AG10803 (cell line): ENCODE results near the gene LSS.
A peak's percentile ranks its signal among the peaks of the same experiment; 100 is the strongest.
"Not testable (repeated sequence)": the region's sequence is repeated elsewhere in the genome, so short reads cannot be mapped to it uniquely, and the experiment has no call there.

Experiments
- DNase-seq: peaks from one replicate; pipeline ENCODE4 v3.0.0; 2010; ENCODE audit warnings: low read depth
- H3K4me3 ChIP-seq: 2 replicates; pipeline ENCODE4 v1.5.1; 2011; ENCODE audit warnings: mild to moderate bottlenecking, low read length, control low read depth
- CTCF ChIP-seq: conservative IDR thresholded peaks from 2 replicates; pipeline ENCODE4 v1.5.1; 2011; ENCODE audit warnings: mild to moderate bottlenecking, low read length, control low read depth, inconsistent platforms

Gene LSS

DNA sequence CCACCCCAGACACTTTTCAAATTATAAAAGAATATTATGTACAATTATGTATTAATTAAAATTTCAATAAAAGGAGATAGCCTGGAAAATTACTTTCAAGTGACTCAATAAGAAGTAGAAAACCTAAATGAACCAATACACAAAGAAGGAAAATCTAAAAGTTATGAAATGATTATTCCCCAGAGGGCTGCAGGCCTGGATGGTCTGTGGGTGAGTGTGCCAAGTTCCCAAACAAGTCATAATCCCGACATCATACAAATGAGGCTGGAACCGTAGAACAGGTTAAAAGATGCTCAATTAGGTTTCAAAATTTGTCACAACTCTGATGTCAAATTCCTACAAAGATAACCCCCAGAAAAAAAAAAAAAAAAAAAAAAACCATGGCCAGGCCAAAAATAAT, 57.0 kb downstream of the LSS start:
- no peak overlapping the region for H3K4me3 ChIP-seq
- peak; percentile 38 for DNase-seq
- no peak for TF ChIP-seq CTCF

DNA sequence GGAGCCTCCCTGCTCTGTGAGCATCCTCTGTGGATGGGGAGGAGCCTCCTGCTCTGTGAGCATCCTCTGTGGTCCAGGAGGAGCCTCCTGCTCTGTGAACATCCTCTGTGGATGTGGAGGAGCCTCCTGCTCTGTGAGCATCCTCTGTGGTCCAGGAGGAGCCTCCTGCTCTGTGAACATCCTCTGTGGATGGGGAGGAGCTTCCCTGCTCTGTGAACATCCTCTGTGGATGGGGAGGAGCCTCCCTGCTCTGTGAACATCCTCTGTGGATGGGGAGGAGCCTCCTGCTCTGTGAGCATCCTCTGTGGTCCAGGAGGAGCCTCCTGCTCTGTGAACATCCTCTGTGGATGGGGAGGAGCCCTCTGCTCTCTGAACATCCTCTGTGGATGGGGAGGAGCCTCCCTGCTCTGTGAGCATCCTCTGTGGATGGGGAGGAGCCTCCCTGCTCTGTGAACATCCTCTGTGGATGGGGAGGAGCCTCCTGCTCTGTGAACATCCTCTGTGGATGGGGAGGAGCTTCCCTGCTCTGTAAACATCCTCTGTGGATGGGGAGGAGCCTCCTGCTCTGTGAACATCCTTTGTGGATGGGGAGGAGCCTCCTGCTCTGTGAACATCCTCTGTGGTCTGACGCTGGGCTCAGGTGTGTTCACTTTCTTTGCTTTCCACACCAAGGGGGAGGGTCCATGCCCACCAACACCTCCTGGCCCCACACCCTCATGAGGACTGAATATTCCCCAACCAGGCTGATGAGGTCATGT, 58.0 kb downstream of the LSS start:
- H3K4me3 ChIP-seq, DNase-seq: not testable (repeated sequence)

GRCh38 chr21:46168659-46169386, 59.8 kb downstream of the LSS start:
- DNase-seq = no peak
- H3K4me3 ChIP-seq = no peak overlapping the region
- no peak for TF ChIP-seq CTCF

DNA sequence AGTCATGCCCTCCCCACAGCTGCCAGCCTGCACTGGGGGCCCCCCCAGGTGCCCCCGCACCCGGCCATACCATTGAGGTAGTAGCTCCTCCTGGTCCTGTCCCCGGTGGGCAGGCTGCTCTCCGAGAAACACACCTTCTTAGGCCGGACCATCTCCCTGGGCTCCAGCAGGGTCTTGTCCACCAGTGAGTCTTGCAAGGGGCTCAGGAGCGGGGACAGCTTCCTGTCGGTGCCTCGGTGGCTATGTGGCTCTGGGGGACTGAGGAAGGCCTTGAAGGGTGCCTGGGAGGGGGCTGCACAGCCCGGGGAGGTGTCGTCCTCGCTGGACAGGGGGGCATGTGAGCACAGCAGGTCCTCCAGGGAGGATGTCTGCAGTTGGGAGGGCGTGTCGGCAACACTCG, 60.3 kb downstream of the LSS start:
- H3K4me3 ChIP-seq = no peak overlapping the region
- DNase-seq = no peak
- no peak for TF ChIP-seq CTCF

- no peak for TF ChIP-seq CTCF
- H3K4me3 ChIP-seq = no peak overlapping the region
- no peak for DNase-seq
These were observed 63.5 kb downstream of the LSS start for GRCh38 chr21:46165098-46165497.

GRCh38 chr21:46163380-46163779, 65.2 kb downstream of the LSS start:
- H3K4me3 ChIP-seq = no peak overlapping the region
- no peak for DNase-seq
- no peak for TF ChIP-seq CTCF

GRCh38 chr21:46161633-46162592, 66.7 kb downstream of the LSS start:
- TF ChIP-seq CTCF = no peak
- no peak overlapping the region for H3K4me3 ChIP-seq
- DNase-seq = no peak
